ENCODE measurements around the gene TRIM61. TPM values are rescaled to one million over a fixed set of nuclear protein-coding genes. Genes with fewer than 3 reads are reported as not detected.

TRIM61 gene
- total RNA-seq, 2 experiments from 2014 or later: 0.22 to 0.47 TPM

DNA sequence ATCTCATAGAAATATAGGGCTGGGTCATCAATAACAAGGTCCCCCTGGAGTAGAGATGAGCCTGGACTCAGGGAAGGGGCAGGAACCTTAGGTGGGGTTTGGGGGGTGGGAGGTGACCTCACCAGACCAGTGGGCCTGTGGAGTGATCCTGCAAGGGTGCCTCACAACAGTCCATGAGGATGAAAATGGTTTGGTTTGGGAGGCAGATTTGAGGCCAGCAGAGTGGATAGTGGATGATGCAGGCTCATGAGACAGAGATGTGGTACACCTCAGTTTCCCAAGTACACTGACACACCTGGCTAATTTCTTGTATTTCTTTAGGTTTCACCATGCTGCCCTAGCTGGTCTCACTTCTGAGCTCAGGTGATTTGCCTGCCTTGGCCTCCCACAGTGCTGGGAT, 36.2 kb upstream of the TRIM61 start:
- TF ChIP-seq CTCF (IDR thresholded peaks at IDR 0.05): no peak
- DNase-seq (no peak), ATAC-seq (ENCODE audit: poor library complexity) (no peak)
- H3K36me3 ChIP-seq (ENCODE audit: insufficient read depth, low read length): no peaks in the 10 kb centered on the region
- ChIA-PET POLR2A (no interaction called here), CTCF (no interaction called here)
- H3K4me3 ChIP-seq (ENCODE audit: low read length): no peak overlapping the region
- Mint-ChIP-seq H3K4me3 (no peak overlapping the region), H3K36me3 (ENCODE audit: low read depth) (no peaks in the 10 kb centered on the region), H3K27me3 (peaks cover 5% of the 10 kb centered on the region), H3K9me3 (no peaks in the 10 kb centered on the region), H3K27ac (no peak overlapping the region), H3K4me1 (ENCODE audit: low read depth) (no peaks in the 10 kb centered on the region)
- no peak overlapping the region for H3K27ac ChIP-seq (ENCODE audit: low read depth in 1 of 2, low read length in 2 of 2)
- H3K4me1 ChIP-seq (ENCODE audit: insufficient read depth, low read length): no peaks in the 10 kb centered on the region
- intact Hi-C loops (cut with DNase I, micrococcal nuclease): no loop called here
- H3K27me3 ChIP-seq (ENCODE audit: control insufficient read depth in 1 of 2, insufficient read depth in 2 of 2, low read length in 2 of 2): no peaks in the 10 kb centered on the region
- H3K9me3 ChIP-seq (ENCODE audit: control insufficient read depth in 1 of 2, insufficient read depth in 1 of 2, low read length in 2 of 2): no peaks in the 10 kb centered on the region

DNA sequence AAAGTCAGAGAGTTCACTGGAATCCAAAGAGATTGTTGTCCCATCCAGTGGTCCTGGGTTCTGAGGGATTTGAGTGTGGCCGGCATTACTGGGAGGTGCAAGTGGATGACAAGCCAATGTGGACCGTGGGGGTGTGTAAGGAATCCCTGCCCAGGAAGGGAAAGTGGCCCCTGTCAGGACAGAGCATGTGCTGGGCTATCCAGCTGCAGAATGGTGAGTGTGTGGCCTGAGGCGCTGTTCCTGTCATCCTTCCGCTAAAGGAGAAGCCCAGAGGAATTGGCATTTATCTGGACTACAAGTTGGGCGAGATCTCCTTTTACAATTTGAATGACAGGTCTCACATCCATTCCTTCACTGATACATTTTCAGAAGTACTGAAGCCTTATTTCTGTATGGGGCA, 33.9 kb upstream of the TRIM61 start:
- Histone ChIP-seq H3K4me1 (ENCODE audit: insufficient read depth, low read length) (no peaks in the 10 kb centered on the region), H3K4me3 (ENCODE audit: low read length) (no peak overlapping the region), H3K36me3 (ENCODE audit: insufficient read depth, low read length) (no peaks in the 10 kb centered on the region), H3K27ac (ENCODE audit: low read depth in 1 of 2, low read length in 2 of 2) (no peak overlapping the region), H3K9me3 (ENCODE audit: control insufficient read depth in 1 of 2, insufficient read depth in 1 of 2, low read length in 2 of 2) (no peaks in the 10 kb centered on the region), H3K27me3 (ENCODE audit: control insufficient read depth in 1 of 2, insufficient read depth in 2 of 2, low read length in 2 of 2) (no peaks in the 10 kb centered on the region)
- intact Hi-C loops (cut with DNase I, micrococcal nuclease): no loop called here
- no peak for ATAC-seq (ENCODE audit: poor library complexity)
- H3K9me3 Mint-ChIP-seq: no peaks in the 10 kb centered on the region
- no peak overlapping the region for H3K27ac Mint-ChIP-seq
- TF ChIP-seq CTCF (IDR thresholded peaks at IDR 0.05): no peak
- no peak overlapping the region for H3K4me3 Mint-ChIP-seq
- H3K4me1 Mint-ChIP-seq (ENCODE audit: low read depth): no peaks in the 10 kb centered on the region
- CTCF ChIA-PET: no interaction called here
- no peaks in the 10 kb centered on the region for H3K36me3 Mint-ChIP-seq (ENCODE audit: low read depth)
- H3K27me3 Mint-ChIP-seq: peaks cover 9% of the 10 kb centered on the region
- no peak for DNase-seq
- POLR2A ChIA-PET: no interaction called here

- H3K27me3 ChIP-seq (ENCODE audit: control insufficient read depth in 1 of 2, insufficient read depth in 2 of 2, low read length in 2 of 2): no peaks in the 10 kb centered on the region
- H3K9me3 Mint-ChIP-seq: no peaks in the 10 kb centered on the region
- ChIA-PET POLR2A (no interaction called here), CTCF (no interaction called here)
- peaks cover 9% of the 10 kb centered on the region for H3K27me3 Mint-ChIP-seq
- H3K4me3 Mint-ChIP-seq: no peak overlapping the region
- ATAC-seq (ENCODE audit: poor library complexity) (no peak), DNase-seq (no peak)
- H3K9me3 ChIP-seq (ENCODE audit: control insufficient read depth in 1 of 2, insufficient read depth in 1 of 2, low read length in 2 of 2): no peaks in the 10 kb centered on the region
- H3K27ac ChIP-seq (ENCODE audit: low read depth in 1 of 2, low read length in 2 of 2): no peak overlapping the region
- H3K36me3 ChIP-seq (ENCODE audit: insufficient read depth, low read length): no peaks in the 10 kb centered on the region
- no peaks in the 10 kb centered on the region for H3K36me3 Mint-ChIP-seq (ENCODE audit: low read depth)
- H3K4me1 ChIP-seq (ENCODE audit: insufficient read depth, low read length): no peaks in the 10 kb centered on the region
- H3K4me1 Mint-ChIP-seq (ENCODE audit: low read depth): no peaks in the 10 kb centered on the region
- H3K27ac Mint-ChIP-seq: no peak overlapping the region
- no peak overlapping the region for H3K4me3 ChIP-seq (ENCODE audit: low read length)
- intact Hi-C loops (cut with DNase I, micrococcal nuclease): no loop called here
- TF ChIP-seq CTCF (IDR thresholded peaks at IDR 0.05): no peak
Observed at GRCh38 chr4:165010991-165011390, 33.5 kb upstream of the TRIM61 start.

All from CD4-positive, alpha-beta T cell (primary cell).